ENCODE data around the gene YPEL4.

DNA sequence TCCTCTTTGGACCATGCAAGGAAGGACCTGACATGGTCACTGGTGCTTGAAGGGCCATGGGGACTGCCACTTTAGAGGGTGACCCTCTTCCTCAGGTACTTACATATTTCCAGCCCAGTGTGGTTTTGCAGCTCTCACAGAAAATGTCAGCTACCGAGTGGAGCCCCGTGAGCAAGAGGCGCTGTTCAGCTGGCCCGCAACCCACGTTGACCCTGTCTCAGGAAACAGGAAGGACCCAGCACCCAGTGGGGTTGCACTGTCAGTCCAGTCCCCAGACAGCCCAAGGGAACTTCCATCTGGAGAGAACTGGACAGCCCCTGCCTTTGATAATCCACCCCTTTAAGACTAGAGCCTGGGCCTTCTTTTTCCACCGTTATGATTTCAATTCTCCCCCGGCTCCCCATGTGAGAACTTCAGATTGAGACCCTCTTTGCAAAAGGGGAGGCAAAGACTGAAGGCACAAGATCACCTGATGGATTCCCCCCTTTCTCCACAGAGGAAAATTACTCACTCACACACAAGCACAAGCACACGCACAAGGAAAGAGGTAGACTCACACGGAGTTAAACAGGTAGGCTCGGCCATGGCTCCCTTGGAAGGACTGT, 3.4 kb downstream of the YPEL4 start:
- TF ChIP-seq, protein P1, sequence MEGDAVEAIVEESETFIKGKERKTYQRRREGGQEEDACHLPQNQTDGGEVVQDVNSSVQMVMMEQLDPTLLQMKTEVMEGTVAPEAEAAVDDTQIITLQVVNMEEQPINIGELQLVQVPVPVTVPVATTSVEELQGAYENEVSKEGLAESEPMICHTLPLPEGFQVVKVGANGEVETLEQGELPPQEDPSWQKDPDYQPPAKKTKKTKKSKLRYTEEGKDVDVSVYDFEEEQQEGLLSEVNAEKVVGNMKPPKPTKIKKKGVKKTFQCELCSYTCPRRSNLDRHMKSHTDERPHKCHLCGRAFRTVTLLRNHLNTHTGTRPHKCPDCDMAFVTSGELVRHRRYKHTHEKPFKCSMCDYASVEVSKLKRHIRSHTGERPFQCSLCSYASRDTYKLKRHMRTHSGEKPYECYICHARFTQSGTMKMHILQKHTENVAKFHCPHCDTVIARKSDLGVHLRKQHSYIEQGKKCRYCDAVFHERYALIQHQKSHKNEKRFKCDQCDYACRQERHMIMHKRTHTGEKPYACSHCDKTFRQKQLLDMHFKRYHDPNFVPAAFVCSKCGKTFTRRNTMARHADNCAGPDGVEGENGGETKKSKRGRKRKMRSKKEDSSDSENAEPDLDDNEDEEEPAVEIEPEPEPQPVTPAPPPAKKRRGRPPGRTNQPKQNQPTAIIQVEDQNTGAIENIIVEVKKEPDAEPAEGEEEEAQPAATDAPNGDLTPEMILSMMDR (conservative IDR thresholded peaks at IDR 0.05; ENCODE audit: low read length), result no peak
- TF ChIP-seq EZH2phosphoT487 (IDR thresholded peaks at IDR 0.05; ENCODE audit: borderline replicate concordance), result no peak
